ENCODE data around the gene PRC1.

DNA sequence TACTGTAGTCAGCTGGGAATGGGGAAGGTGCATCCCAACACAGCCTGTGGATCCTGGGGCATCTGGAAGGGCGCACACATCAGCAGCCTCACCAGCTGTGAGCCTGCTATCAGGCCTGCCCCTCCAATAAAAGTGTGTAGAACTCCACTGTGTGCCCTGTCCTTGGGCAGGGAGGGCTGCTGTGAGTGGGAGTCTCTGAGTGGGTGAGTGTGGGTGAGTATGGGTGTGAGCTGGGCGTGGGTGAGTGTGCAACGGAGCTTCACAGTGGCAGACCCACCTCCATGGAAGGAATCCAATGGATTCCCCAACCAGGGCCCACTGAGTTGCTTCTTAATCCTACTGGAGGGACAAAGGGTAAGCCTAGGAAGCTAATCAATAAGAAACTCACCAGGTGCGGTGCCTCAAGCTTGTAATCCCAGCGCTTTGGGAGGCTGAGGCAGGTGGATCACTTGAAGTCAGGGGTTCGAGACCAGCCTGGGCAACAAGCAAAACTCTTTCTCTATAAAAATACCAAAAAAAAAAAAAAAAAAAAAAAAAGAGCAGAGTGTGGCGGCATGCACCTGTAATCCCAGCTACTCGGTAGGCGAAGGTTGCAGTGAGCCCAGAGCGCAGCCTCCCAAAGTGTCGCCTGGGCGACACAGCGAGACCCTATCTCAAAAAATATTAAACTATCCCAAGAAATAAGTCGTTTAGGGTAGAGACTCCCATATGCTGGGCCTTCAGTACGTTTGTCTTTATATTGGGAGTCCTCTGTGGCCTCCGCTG lies 40.2 kb downstream of the PRC1 start:
- TF ChIP-seq DR1 (CRISPR knock-in tag; IDR thresholded peaks at IDR 0.05) (no peak), ZNF614 (CRISPR knock-in tag; IDR thresholded peaks at IDR 0.05; ENCODE audit: borderline replicate concordance) (no peak), HOXA3 (CRISPR knock-in tag; IDR thresholded peaks at IDR 0.05) (no peak), PRDM15 (CRISPR knock-in tag; IDR thresholded peaks at IDR 0.05) (no peak), NFIC (IDR thresholded peaks at IDR 0.05; ENCODE audit: low read length) (no peak), ISL2 (CRISPR knock-in tag; IDR thresholded peaks at IDR 0.05) (no peak), PHF8 (CRISPR knock-in tag; IDR thresholded peaks at IDR 0.05) (no peak), RNF2 (conservative IDR thresholded peaks at IDR 0.05; ENCODE audit: low read depth) (no peak), SOX13 (IDR thresholded peaks at IDR 0.05) (no peak), SOX13 (CRISPR knock-in tag; conservative IDR thresholded peaks at IDR 0.05 in 1 of 2, IDR thresholded peaks at IDR 0.05 in 1 of 2) (no peak), ZBTB21 (CRISPR knock-in tag; IDR thresholded peaks at IDR 0.05) (no peak)
- TF ChIP-seq, protein P1, sequence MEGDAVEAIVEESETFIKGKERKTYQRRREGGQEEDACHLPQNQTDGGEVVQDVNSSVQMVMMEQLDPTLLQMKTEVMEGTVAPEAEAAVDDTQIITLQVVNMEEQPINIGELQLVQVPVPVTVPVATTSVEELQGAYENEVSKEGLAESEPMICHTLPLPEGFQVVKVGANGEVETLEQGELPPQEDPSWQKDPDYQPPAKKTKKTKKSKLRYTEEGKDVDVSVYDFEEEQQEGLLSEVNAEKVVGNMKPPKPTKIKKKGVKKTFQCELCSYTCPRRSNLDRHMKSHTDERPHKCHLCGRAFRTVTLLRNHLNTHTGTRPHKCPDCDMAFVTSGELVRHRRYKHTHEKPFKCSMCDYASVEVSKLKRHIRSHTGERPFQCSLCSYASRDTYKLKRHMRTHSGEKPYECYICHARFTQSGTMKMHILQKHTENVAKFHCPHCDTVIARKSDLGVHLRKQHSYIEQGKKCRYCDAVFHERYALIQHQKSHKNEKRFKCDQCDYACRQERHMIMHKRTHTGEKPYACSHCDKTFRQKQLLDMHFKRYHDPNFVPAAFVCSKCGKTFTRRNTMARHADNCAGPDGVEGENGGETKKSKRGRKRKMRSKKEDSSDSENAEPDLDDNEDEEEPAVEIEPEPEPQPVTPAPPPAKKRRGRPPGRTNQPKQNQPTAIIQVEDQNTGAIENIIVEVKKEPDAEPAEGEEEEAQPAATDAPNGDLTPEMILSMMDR (CRISPR knock-in tag; IDR thresholded peaks at IDR 0.05): no peak
- TF ChIP-seq, protein P2, sequence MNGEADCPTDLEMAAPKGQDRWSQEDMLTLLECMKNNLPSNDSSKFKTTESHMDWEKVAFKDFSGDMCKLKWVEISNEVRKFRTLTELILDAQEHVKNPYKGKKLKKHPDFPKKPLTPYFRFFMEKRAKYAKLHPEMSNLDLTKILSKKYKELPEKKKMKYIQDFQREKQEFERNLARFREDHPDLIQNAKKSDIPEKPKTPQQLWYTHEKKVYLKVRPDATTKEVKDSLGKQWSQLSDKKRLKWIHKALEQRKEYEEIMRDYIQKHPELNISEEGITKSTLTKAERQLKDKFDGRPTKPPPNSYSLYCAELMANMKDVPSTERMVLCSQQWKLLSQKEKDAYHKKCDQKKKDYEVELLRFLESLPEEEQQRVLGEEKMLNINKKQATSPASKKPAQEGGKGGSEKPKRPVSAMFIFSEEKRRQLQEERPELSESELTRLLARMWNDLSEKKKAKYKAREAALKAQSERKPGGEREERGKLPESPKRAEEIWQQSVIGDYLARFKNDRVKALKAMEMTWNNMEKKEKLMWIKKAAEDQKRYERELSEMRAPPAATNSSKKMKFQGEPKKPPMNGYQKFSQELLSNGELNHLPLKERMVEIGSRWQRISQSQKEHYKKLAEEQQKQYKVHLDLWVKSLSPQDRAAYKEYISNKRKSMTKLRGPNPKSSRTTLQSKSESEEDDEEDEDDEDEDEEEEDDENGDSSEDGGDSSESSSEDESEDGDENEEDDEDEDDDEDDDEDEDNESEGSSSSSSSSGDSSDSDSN (CRISPR knock-in tag; IDR thresholded peaks at IDR 0.05): no peak

Data from HepG2 (cell line).